GM23338 (cell line): ENCODE measurements around the gene TBC1D5. TPM values are rescaled to one million over a fixed set of nuclear protein-coding genes. Genes with fewer than 3 reads are reported as not detected.

Source experiments
- ATAC-seq: fragments of 200-7000 bp; cut with Tn5 transposase; 3 replicates; pipeline ENCODE4 v1.9.1; 2020
- DNase-seq: peaks from one replicate; pipeline ENCODE4 v3.0.0-alpha.2; 2015; ENCODE audit warnings: low spot score
- H2AFZ ChIP-seq: fragments of 200-600 bp; sonication (generic); 2 replicates; pipeline ENCODE4 v1.8.0; 2016; ENCODE audit warnings: antibody characterized with exemption, mild to moderate bottlenecking, moderate library complexity
- H3F3A ChIP-seq: fragments of 200-600 bp; sonication (generic); replicated peaks from 2 replicates; pipeline ENCODE4 v1.8.0; 2017; ENCODE audit warnings: antibody characterized with exemption, mixed run types, low read depth
- H3K27ac ChIP-seq: fragments of 200-600 bp; sonication (generic); 2 replicates; pipeline ENCODE4 v1.6.1; 2016; ENCODE audit warnings: low read depth
- H3K27me3 ChIP-seq: fragments of 200-600 bp; sonication (generic); 2 replicates; pipeline ENCODE4 v1.8.0; 2016; ENCODE audit warnings: mild to moderate bottlenecking, mixed run types, moderate library complexity; ENCODE audit not compliant: insufficient read depth
- H3K36me3 ChIP-seq: fragments of 200-600 bp; sonication (generic); 2 replicates; pipeline ENCODE4 v1.8.0; 2016; ENCODE audit warnings: mild to moderate bottlenecking; ENCODE audit not compliant: insufficient read depth
- H3K4me1 ChIP-seq: fragments of 200-600 bp; sonication (generic); 2 replicates; pipeline ENCODE4 v1.8.0; 2016; ENCODE audit warnings: mild to moderate bottlenecking, moderate library complexity; ENCODE audit not compliant: insufficient read depth
- H3K4me2 ChIP-seq: fragments of 200-600 bp; sonication (generic); 2 replicates; pipeline ENCODE4 v1.7.1; 2017; ENCODE audit warnings: mixed run types
- H3K4me3 ChIP-seq: fragments of 200-600 bp; sonication (generic); 2 replicates; pipeline ENCODE4 v1.6.1; 2016; ENCODE audit warnings: mixed run types
- H3K79me2 ChIP-seq: fragments of 200-600 bp; sonication (generic); replicated peaks from 2 replicates; pipeline ENCODE4 v1.8.0; 2017; ENCODE audit warnings: mild to moderate bottlenecking; ENCODE audit not compliant: insufficient read depth
- H3K9me2 ChIP-seq: fragments of 200-600 bp; sonication (generic); 2 replicates; pipeline ENCODE4 v1.8.0; 2017; ENCODE audit not compliant: insufficient read depth
- H4K20me1 ChIP-seq: fragments of 200-600 bp; sonication (generic); replicated peaks from 2 replicates; pipeline ENCODE4 v1.8.0; 2017; ENCODE audit warnings: mild to moderate bottlenecking; ENCODE audit not compliant: insufficient read depth
- H3K27ac Mint-ChIP-seq: 2 replicates; pipeline ENCODE4 v1.8.0; 2020; ENCODE audit warnings: inconsistent platforms, mild to moderate bottlenecking, moderate library complexity, mixed read lengths
- H3K27me3 Mint-ChIP-seq: 3 replicates; pipeline ENCODE4 v1.8.0; 2022; ENCODE audit warnings: low read depth, mild to moderate bottlenecking, moderate library complexity, mixed read lengths, inconsistent platforms; ENCODE audit not compliant: insufficient read depth, poor library complexity
- H3K36me3 Mint-ChIP-seq: 3 replicates; pipeline ENCODE4 v1.8.0; 2021; ENCODE audit warnings: low read depth, mild to moderate bottlenecking, inconsistent platforms, moderate library complexity, mixed read lengths
- H3K4me1 Mint-ChIP-seq: 3 replicates; pipeline ENCODE4 v1.8.0; 2020; ENCODE audit warnings: mild to moderate bottlenecking, inconsistent platforms, mixed read lengths
- H3K4me3 Mint-ChIP-seq: 3 replicates; pipeline ENCODE4 v1.8.0; 2021; ENCODE audit warnings: moderate library complexity, mild to moderate bottlenecking, inconsistent platforms, mixed read lengths
- H3K9me3 Mint-ChIP-seq: 3 replicates; pipeline ENCODE4 v1.8.0; 2020; ENCODE audit warnings: moderate library complexity, mild to moderate bottlenecking, inconsistent platforms, mixed read lengths
- EZH2 ChIP-seq: fragments of 200-600 bp; sonication (generic); IDR thresholded peaks from one replicate; pipeline ENCODE4 v1.8.0; 2017; ENCODE audit warnings: antibody characterized with exemption, mild to moderate bottlenecking, low read depth; ENCODE audit not compliant: unreplicated experiment
- EZH2phosphoT487 ChIP-seq: fragments of 200-600 bp; sonication (generic); IDR thresholded peaks from one replicate; pipeline ENCODE4 v1.8.1; 2018; ENCODE audit warnings: antibody characterized with exemption; ENCODE audit not compliant: unreplicated experiment
- JUNB ChIP-seq: IDR thresholded peaks from one replicate; pipeline ENCODE4 v1.6.1; 2016; ENCODE audit warnings: antibody characterized with exemption; ENCODE audit not compliant: unreplicated experiment
- NANOG ChIP-seq: IDR thresholded peaks from 2 replicates; pipeline ENCODE4 v1.6.1; 2016; ENCODE audit warnings: antibody characterized with exemption, borderline replicate concordance
- POLR2AphosphoS5 ChIP-seq: IDR thresholded peaks from 2 replicates; pipeline ENCODE4 v1.6.1; 2016; ENCODE audit warnings: antibody characterized with exemption, low read depth
- ZNF114 ChIP-seq: fragments of 250-450 bp; sonication (Bioruptor Pico); IDR thresholded peaks from 2 replicates; pipeline ENCODE4 v1.5.0; 2020; ENCODE audit warnings: mild to moderate bottlenecking, moderate library complexity
- ZNF331 ChIP-seq: fragments of 250-450 bp; sonication (Bioruptor Pico); IDR thresholded peaks from 2 replicates; pipeline ENCODE4 v1.5.0; 2020; ENCODE audit warnings: low read depth, mild to moderate bottlenecking, moderate library complexity
- polyA plus RNA-seq: library from polyadenylated mRNA; unstranded; fragments of >200 nt; fragmentation: Nextera tagmentation; extraction: Ambion mirVana; gene quantifications from 2 replicates; pipeline ENCODE4 v1.2.1, GENCODE V29; 2016
- total RNA-seq: library from RNA; depleted of rRNA; stranded (reverse); fragments of >200 nt; shearing (Covaris generic); gene quantifications from 2 replicates; pipeline ENCODE4 v1.2.3, GENCODE V29; 2014
- TF ChIP-seq, protein P1 (sequence below): fragments of 250-450 bp; sonication (Bioruptor Pico); IDR thresholded peaks from 2 replicates; pipeline ENCODE4 v1.5.0; 2020; ENCODE audit warnings: mild to moderate bottlenecking, moderate library complexity
- TF ChIP-seq, protein P2 (sequence below): IDR thresholded peaks from 2 replicates; pipeline ENCODE4 v1.6.1; 2016; ENCODE audit warnings: antibody characterized with exemption
- TF ChIP-seq, protein P3 (sequence below): IDR thresholded peaks from one replicate; pipeline ENCODE4 v1.6.1; 2018; ENCODE audit warnings: antibody characterized with exemption; ENCODE audit not compliant: unreplicated experiment
- TF ChIP-seq, protein P4 (sequence below), 2 experiments: fragments of 200-600 bp in 1 of 2; sonication (generic) in 1 of 2; conservative IDR thresholded peaks; 2 replicates each; pipeline versions ENCODE4 v1.5.1 to v1.6.1; 2016 to 2017; ENCODE audit warnings: antibody characterized with exemption in 2 of 2, low read depth in 2 of 2, mild to moderate bottlenecking in 2 of 2, moderate library complexity in 1 of 2

TBC1D5 gene
- total and polyA plus RNA-seq, 2 experiments from 2014 or later, result 21.8 to 48.1 TPM

DNA sequence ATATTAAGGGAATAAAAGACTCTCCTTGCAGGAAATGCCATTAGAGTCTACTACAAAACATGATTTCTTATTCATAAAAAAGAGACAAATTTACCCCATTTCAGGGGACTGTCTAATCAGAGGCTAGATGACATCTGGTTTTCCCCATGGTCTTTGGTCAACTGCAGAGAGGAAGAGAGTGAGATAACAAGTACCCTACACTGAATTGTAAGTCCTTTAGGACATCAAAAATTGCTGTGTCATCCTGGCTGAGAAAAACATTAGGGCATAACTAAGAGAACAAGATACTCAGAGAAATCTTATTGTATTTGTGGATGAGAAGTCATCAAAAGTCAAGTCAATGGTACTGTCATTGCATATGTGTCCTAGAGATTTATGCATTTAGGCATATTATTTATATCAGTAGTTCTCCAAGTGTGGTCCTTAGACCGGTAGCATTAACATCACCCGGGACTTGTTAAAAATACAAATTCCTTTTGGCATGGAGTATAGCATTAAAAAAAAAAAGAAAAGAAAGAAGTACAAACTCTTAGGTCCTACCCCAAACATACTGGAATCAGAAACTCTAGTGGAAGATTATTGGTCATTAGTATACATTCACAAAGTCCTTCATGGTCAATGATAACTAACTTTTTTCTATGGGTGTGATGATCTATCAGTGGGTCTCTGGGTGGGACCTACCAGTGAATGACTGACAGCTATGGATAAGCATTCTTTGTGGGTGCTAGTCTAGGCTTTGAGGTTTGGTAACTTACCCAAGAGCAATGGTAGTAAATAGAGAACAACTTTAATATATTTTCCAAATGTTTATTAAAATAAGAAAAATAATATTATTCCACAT, 29.0 kb upstream of the TBC1D5 start:
- Mint-ChIP-seq H3K4me1 (peaks cover 4% of the 10 kb centered on the region; the same call in 1 of the 3 replicates), H3K27me3 (no peaks in the 10 kb centered on the region), H3K36me3 (no peaks in the 10 kb centered on the region; the same call in 2 of the 3 replicates), H3K4me3 (no peak overlapping the region), H3K27ac (peak overlapping the region; percentile 42; the same call in 1 of the 2 replicates), H3K9me3 (peaks cover 3% of the 10 kb centered on the region; the same call in 1 of the 3 replicates)
- Histone ChIP-seq H4K20me1 (no peaks in the 10 kb centered on the region), H3K36me3 (no peaks in the 10 kb centered on the region), H3F3A (no peaks in the 10 kb centered on the region), H2AFZ (0 out of 2 replicates have a peak overlapping the region, but pooled peaks have one; percentile 44), H3K27me3 (no peaks in the 10 kb centered on the region), H3K4me3 (no peak overlapping the region), H3K4me2 (no peak overlapping the region), H3K27ac (no peak overlapping the region), H3K4me1 (no peaks in the 10 kb centered on the region), H3K9me2 (no peaks in the 10 kb centered on the region), H3K79me2 (no peaks in the 10 kb centered on the region)
- TF ChIP-seq, protein P1, sequence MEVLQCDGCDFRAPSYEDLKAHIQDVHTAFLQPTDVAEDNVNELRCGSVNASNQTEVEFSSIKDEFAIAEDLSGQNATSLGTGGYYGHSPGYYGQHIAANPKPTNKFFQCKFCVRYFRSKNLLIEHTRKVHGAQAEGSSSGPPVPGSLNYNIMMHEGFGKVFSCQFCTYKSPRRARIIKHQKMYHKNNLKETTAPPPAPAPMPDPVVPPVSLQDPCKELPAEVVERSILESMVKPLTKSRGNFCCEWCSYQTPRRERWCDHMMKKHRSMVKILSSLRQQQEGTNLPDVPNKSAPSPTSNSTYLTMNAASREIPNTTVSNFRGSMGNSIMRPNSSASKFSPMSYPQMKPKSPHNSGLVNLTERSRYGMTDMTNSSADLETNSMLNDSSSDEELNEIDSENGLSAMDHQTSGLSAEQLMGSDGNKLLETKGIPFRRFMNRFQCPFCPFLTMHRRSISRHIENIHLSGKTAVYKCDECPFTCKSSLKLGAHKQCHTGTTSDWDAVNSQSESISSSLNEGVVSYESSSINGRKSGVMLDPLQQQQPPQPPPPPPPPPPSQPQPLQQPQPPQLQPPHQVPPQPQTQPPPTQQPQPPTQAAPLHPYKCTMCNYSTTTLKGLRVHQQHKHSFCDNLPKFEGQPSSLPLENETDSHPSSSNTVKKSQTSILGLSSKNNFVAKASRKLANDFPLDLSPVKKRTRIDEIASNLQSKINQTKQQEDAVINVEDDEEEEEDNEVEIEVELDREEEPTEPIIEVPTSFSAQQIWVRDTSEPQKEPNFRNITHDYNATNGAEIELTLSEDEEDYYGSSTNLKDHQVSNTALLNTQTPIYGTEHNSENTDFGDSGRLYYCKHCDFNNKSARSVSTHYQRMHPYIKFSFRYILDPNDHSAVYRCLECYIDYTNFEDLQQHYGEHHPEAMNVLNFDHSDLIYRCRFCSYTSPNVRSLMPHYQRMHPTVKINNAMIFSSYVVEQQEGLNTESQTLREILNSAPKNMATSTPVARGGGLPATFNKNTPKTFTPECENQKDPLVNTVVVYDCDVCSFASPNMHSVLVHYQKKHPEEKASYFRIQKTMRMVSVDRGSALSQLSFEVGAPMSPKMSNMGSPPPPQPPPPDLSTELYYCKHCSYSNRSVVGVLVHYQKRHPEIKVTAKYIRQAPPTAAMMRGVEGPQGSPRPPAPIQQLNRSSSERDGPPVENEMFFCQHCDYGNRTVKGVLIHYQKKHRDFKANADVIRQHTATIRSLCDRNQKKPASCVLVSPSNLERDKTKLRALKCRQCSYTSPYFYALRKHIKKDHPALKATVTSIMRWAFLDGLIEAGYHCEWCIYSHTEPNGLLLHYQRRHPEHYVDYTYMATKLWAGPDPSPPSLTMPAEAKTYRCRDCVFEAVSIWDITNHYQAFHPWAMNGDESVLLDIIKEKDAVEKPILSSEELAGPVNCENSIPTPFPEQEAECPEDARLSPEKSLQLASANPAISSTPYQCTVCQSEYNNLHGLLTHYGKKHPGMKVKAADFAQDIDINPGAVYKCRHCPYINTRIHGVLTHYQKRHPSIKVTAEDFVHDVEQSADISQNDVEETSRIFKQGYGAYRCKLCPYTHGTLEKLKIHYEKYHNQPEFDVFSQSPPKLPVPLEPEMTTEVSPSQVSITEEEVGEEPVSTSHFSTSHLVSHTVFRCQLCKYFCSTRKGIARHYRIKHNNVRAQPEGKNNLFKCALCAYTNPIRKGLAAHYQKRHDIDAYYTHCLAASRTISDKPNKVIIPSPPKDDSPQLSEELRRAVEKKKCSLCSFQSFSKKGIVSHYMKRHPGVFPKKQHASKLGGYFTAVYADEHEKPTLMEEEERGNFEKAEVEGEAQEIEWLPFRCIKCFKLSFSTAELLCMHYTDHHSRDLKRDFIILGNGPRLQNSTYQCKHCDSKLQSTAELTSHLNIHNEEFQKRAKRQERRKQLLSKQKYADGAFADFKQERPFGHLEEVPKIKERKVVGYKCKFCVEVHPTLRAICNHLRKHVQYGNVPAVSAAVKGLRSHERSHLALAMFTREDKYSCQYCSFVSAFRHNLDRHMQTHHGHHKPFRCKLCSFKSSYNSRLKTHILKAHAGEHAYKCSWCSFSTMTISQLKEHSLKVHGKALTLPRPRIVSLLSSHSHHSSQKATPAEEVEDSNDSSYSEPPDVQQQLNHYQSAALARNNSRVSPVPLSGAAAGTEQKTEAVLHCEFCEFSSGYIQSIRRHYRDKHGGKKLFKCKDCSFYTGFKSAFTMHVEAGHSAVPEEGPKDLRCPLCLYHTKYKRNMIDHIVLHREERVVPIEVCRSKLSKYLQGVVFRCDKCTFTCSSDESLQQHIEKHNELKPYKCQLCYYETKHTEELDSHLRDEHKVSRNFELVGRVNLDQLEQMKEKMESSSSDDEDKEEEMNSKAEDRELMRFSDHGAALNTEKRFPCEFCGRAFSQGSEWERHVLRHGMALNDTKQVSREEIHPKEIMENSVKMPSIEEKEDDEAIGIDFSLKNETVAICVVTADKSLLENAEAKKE (CRISPR knock-in tag), result no peak
- TF ChIP-seq ZNF331 (CRISPR knock-in tag) (no peak), NANOG (no peak), ZNF114 (no peak), EZH2phosphoT487 (no peak), EZH2 (no peak), JUNB (no peak), POLR2AphosphoS5 (no peak)
- TF ChIP-seq, protein P2, sequence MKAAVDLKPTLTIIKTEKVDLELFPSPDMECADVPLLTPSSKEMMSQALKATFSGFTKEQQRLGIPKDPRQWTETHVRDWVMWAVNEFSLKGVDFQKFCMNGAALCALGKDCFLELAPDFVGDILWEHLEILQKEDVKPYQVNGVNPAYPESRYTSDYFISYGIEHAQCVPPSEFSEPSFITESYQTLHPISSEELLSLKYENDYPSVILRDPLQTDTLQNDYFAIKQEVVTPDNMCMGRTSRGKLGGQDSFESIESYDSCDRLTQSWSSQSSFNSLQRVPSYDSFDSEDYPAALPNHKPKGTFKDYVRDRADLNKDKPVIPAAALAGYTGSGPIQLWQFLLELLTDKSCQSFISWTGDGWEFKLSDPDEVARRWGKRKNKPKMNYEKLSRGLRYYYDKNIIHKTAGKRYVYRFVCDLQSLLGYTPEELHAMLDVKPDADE, result no peak
- TF ChIP-seq, protein P3, sequence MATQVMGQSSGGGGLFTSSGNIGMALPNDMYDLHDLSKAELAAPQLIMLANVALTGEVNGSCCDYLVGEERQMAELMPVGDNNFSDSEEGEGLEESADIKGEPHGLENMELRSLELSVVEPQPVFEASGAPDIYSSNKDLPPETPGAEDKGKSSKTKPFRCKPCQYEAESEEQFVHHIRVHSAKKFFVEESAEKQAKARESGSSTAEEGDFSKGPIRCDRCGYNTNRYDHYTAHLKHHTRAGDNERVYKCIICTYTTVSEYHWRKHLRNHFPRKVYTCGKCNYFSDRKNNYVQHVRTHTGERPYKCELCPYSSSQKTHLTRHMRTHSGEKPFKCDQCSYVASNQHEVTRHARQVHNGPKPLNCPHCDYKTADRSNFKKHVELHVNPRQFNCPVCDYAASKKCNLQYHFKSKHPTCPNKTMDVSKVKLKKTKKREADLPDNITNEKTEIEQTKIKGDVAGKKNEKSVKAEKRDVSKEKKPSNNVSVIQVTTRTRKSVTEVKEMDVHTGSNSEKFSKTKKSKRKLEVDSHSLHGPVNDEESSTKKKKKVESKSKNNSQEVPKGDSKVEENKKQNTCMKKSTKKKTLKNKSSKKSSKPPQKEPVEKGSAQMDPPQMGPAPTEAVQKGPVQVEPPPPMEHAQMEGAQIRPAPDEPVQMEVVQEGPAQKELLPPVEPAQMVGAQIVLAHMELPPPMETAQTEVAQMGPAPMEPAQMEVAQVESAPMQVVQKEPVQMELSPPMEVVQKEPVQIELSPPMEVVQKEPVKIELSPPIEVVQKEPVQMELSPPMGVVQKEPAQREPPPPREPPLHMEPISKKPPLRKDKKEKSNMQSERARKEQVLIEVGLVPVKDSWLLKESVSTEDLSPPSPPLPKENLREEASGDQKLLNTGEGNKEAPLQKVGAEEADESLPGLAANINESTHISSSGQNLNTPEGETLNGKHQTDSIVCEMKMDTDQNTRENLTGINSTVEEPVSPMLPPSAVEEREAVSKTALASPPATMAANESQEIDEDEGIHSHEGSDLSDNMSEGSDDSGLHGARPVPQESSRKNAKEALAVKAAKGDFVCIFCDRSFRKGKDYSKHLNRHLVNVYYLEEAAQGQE, result no peak
- TF ChIP-seq, protein P4, sequence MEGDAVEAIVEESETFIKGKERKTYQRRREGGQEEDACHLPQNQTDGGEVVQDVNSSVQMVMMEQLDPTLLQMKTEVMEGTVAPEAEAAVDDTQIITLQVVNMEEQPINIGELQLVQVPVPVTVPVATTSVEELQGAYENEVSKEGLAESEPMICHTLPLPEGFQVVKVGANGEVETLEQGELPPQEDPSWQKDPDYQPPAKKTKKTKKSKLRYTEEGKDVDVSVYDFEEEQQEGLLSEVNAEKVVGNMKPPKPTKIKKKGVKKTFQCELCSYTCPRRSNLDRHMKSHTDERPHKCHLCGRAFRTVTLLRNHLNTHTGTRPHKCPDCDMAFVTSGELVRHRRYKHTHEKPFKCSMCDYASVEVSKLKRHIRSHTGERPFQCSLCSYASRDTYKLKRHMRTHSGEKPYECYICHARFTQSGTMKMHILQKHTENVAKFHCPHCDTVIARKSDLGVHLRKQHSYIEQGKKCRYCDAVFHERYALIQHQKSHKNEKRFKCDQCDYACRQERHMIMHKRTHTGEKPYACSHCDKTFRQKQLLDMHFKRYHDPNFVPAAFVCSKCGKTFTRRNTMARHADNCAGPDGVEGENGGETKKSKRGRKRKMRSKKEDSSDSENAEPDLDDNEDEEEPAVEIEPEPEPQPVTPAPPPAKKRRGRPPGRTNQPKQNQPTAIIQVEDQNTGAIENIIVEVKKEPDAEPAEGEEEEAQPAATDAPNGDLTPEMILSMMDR (conservative IDR thresholded peaks at IDR 0.05; ENCODE audit: low read depth in 2 of 2), result no peak
- ATAC-seq, result no peak
- no peak for DNase-seq
